Measurements from ENCODE around the gene NANOS3. TPM values are rescaled to one million over a fixed set of nuclear protein-coding genes. Genes with fewer than 3 reads are reported as not detected.

The NANOS3 gene
- total RNA-seq, 1 donor from 2014 or later = 0.69 TPM

GRCh38 chr19:13856497-13856896, 20.4 kb upstream of the NANOS3 start:
- H3K4me1 Mint-ChIP-seq (ENCODE audit: unreplicated experiment) = peaks cover 3% of the 10 kb centered on the region

GRCh38 chr19:13859361-13859880, 17.5 kb upstream of the NANOS3 start:
- no peak for DNase-seq (ENCODE audit: low spot score)
- Mint-ChIP-seq H3K36me3 (ENCODE audit: low read depth, unreplicated experiment) (peaks cover 2% of the 10 kb centered on the region), H3K4me3 (ENCODE audit: unreplicated experiment) (no peak overlapping the region), H3K27me3 (ENCODE audit: unreplicated experiment) (peaks cover 13% of the 10 kb centered on the region), H3K27ac (ENCODE audit: unreplicated experiment) (peak overlapping the region; percentile 20), H3K9me3 (ENCODE audit: unreplicated experiment) (no peaks in the 10 kb centered on the region), H3K4me1 (ENCODE audit: unreplicated experiment) (peaks cover 10% of the 10 kb centered on the region)
- no peak for TF ChIP-seq CTCF (IDR thresholded peaks at IDR 0.05; ENCODE audit: unreplicated experiment)

More at GRCh38 chr19:13856497-13856896, 20.4 kb upstream of the NANOS3 start:
- H3K9me3 Mint-ChIP-seq (ENCODE audit: unreplicated experiment) = no peaks in the 10 kb centered on the region
- DNase-seq (ENCODE audit: low spot score) = no peak
- H3K27ac Mint-ChIP-seq (ENCODE audit: unreplicated experiment) = no peak overlapping the region
- TF ChIP-seq CTCF (IDR thresholded peaks at IDR 0.05; ENCODE audit: unreplicated experiment) = no peak
- H3K36me3 Mint-ChIP-seq (ENCODE audit: low read depth, unreplicated experiment) = no peaks in the 10 kb centered on the region
- no peak overlapping the region for H3K4me3 Mint-ChIP-seq (ENCODE audit: unreplicated experiment)
- H3K27me3 Mint-ChIP-seq (ENCODE audit: unreplicated experiment) = peaks cover 6% of the 10 kb centered on the region

- TF ChIP-seq CTCF (IDR thresholded peaks at IDR 0.05; ENCODE audit: unreplicated experiment) = no peak
- Mint-ChIP-seq H3K9me3 (ENCODE audit: unreplicated experiment) (no peaks in the 10 kb centered on the region), H3K4me3 (ENCODE audit: unreplicated experiment) (no peak overlapping the region), H3K27ac (ENCODE audit: unreplicated experiment) (no peak overlapping the region), H3K36me3 (ENCODE audit: low read depth, unreplicated experiment) (peaks cover 4% of the 10 kb centered on the region), H3K4me1 (ENCODE audit: unreplicated experiment) (peaks cover 10% of the 10 kb centered on the region), H3K27me3 (ENCODE audit: unreplicated experiment) (peaks cover 16% of the 10 kb centered on the region)
- DNase-seq (ENCODE audit: low spot score) = no peak
Observed at GRCh38 chr19:13860679-13861391, 16.1 kb upstream of the NANOS3 start.

GRCh38 chr19:13861392-13861713, 15.6 kb upstream of the NANOS3 start:
- no peak for DNase-seq (ENCODE audit: low spot score)
- H3K4me1 Mint-ChIP-seq (ENCODE audit: unreplicated experiment) = peaks cover 13% of the 10 kb centered on the region
- peak overlapping the region; percentile 42 for H3K27ac Mint-ChIP-seq (ENCODE audit: unreplicated experiment)
- TF ChIP-seq CTCF (IDR thresholded peaks at IDR 0.05; ENCODE audit: unreplicated experiment) = no peak
- H3K9me3 Mint-ChIP-seq (ENCODE audit: unreplicated experiment) = no peaks in the 10 kb centered on the region
- peaks cover 5% of the 10 kb centered on the region for H3K36me3 Mint-ChIP-seq (ENCODE audit: low read depth, unreplicated experiment)
- H3K27me3 Mint-ChIP-seq (ENCODE audit: unreplicated experiment) = peaks cover 18% of the 10 kb centered on the region
- H3K4me3 Mint-ChIP-seq (ENCODE audit: unreplicated experiment) = peak overlapping the region; percentile 51

Measured in endothelial cell (in vitro differentiated cells).